ENCODE results near the gene TRIM32. TPM values are rescaled to one million over a fixed set of nuclear protein-coding genes. Genes with fewer than 3 reads are reported as not detected.

Gene TRIM32
- total and polyA plus RNA-seq, 2 of the 13 experiments (the other 11 are each of a cell fraction or from before 2014, with no cell fraction given), result 6.5 to 7.7 TPM

- Histone ChIP-seq H3K9me3 (ENCODE audit: low read length) (no peaks in the 10 kb centered on the region), H4K20me1 (ENCODE audit: insufficient read depth, low read length) (no peaks in the 10 kb centered on the region), H3K36me3 (replicated peaks in 1 of 2; ENCODE audit: control insufficient read depth in 1 of 2, insufficient read depth in 2 of 2, low read length in 2 of 2) (no peaks in the 10 kb centered on the region), H2AFZ (ENCODE audit: low read length) (no peak overlapping the region), H3K4me3 (replicated peaks in 1 of 3; ENCODE audit: insufficient read depth in 1 of 3, low read depth in 2 of 3, low read length in 3 of 3) (no peak overlapping the region), H3K4me1 (ENCODE audit: insufficient read depth, low read length) (no peaks in the 10 kb centered on the region), H3K4me2 (ENCODE audit: low read depth, low read length) (no peak overlapping the region), H3K27me3 (ENCODE audit: control insufficient read depth in 1 of 2, insufficient read depth in 2 of 2, low read length in 2 of 2) (no peaks in the 10 kb centered on the region), H3K9ac (ENCODE audit: insufficient read depth, low read depth, low read length) (no peak overlapping the region), H3K79me2 (ENCODE audit: insufficient read depth, low read length) (no peaks in the 10 kb centered on the region), H3K27ac (ENCODE audit: extremely low read length, insufficient read depth, low read length) (no peak overlapping the region)
- intact Hi-C loops (cut with micrococcal nuclease; ENCODE audit: unreplicated experiment) (no loop called here), in situ Hi-C loops (cut with HindIII; ENCODE audit: extremely low pct_ligation_motif_present, low pct_unique_long_range_greater_than_20kb) (no loop called here)
- BruUV-seq (replicated peaks), result no TSS peak
- DNase-seq (ENCODE audit: low spot score) (no peak), ATAC-seq (no peak), FAIRE-seq (no peak)
- TF ChIP-seq ZNF629 (CRISPR knock-in tag; conservative IDR thresholded peaks at IDR 0.05), result peak; percentile 56; the same call in 1 of the 2 replicates
- TF ChIP-seq, protein P1, sequence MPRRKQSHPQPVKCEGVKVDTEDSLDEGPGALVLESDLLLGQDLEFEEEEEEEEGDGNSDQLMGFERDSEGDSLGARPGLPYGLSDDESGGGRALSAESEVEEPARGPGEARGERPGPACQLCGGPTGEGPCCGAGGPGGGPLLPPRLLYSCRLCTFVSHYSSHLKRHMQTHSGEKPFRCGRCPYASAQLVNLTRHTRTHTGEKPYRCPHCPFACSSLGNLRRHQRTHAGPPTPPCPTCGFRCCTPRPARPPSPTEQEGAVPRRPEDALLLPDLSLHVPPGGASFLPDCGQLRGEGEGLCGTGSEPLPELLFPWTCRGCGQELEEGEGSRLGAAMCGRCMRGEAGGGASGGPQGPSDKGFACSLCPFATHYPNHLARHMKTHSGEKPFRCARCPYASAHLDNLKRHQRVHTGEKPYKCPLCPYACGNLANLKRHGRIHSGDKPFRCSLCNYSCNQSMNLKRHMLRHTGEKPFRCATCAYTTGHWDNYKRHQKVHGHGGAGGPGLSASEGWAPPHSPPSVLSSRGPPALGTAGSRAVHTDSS (CRISPR knock-in tag; conservative IDR thresholded peaks at IDR 0.05), result no peak
- ChIA-PET POLR2A (no interaction called here), CTCF (ENCODE audit: low intra/inter-chr PET ratio, low total read pairs) (no interaction called here)
These were observed 29.3 kb downstream of the TRIM32 start for GRCh38 chr9:116716438-116716837.

- no peak overlapping the region for H2AFZ ChIP-seq (ENCODE audit: low read length)
- intact Hi-C loops (cut with micrococcal nuclease; ENCODE audit: unreplicated experiment) (no loop called here), in situ Hi-C loops (cut with HindIII; ENCODE audit: extremely low pct_ligation_motif_present, low pct_unique_long_range_greater_than_20kb) (no loop called here)
- POLR2A ChIA-PET, result no interaction called here
- no peak overlapping the region for H3K4me3 ChIP-seq (replicated peaks in 1 of 3; ENCODE audit: insufficient read depth in 1 of 3, low read depth in 2 of 3, low read length in 3 of 3)
- CTCF ChIA-PET (ENCODE audit: low intra/inter-chr PET ratio, low total read pairs), result no interaction called here
- H3K27ac ChIP-seq (ENCODE audit: extremely low read length, insufficient read depth, low read length), result no peak overlapping the region
- FAIRE-seq, result no peak
- H3K9me3 ChIP-seq (ENCODE audit: low read length), result no peaks in the 10 kb centered on the region
- H4K20me1 ChIP-seq (ENCODE audit: insufficient read depth, low read length), result no peaks in the 10 kb centered on the region
- no TSS peak for BruUV-seq (replicated peaks)
- 35% methylated on average over 7 of the region's 7 CpGs for WGBS (ENCODE audit: low lambda C conversion rate)
- no peak for DNase-seq (ENCODE audit: low spot score)
- H3K4me1 ChIP-seq (ENCODE audit: insufficient read depth, low read length), result no peaks in the 10 kb centered on the region
- no peak for ATAC-seq
- H3K27me3 ChIP-seq (ENCODE audit: control insufficient read depth in 1 of 2, insufficient read depth in 2 of 2, low read length in 2 of 2), result no peaks in the 10 kb centered on the region
- H3K4me2 ChIP-seq (ENCODE audit: low read depth, low read length), result no peak overlapping the region
- no peaks in the 10 kb centered on the region for H3K79me2 ChIP-seq (ENCODE audit: insufficient read depth, low read length)
- H3K36me3 ChIP-seq (replicated peaks in 1 of 2; ENCODE audit: control insufficient read depth in 1 of 2, insufficient read depth in 2 of 2, low read length in 2 of 2), result no peaks in the 10 kb centered on the region
- H3K9ac ChIP-seq (ENCODE audit: insufficient read depth, low read depth, low read length), result no peak overlapping the region
- TF ChIP-seq ZSCAN5A (CRISPR knock-in tag; IDR thresholded peaks at IDR 0.05; ENCODE audit: borderline replicate concordance) (no peak), ZNF224 (CRISPR knock-in tag; IDR thresholded peaks at IDR 0.05) (no peak), ZNF777 (CRISPR knock-in tag; IDR thresholded peaks at IDR 0.05) (no peak), ISX (CRISPR knock-in tag; conservative IDR thresholded peaks at IDR 0.05) (no peak), NRL (CRISPR knock-in tag; IDR thresholded peaks at IDR 0.05; ENCODE audit: borderline replicate concordance) (no peak), GMEB2 (CRISPR knock-in tag; IDR thresholded peaks at IDR 0.05; ENCODE audit: low read depth) (no peak), ZNF83 (CRISPR knock-in tag; IDR thresholded peaks at IDR 0.05; ENCODE audit: borderline replicate concordance) (no peak), ZNF766 (CRISPR knock-in tag; IDR thresholded peaks at IDR 0.05; ENCODE audit: borderline replicate concordance) (no peak), ZBTB26 (CRISPR knock-in tag; IDR thresholded peaks at IDR 0.05; ENCODE audit: borderline replicate concordance) (no peak), PHB2 (IDR thresholded peaks at IDR 0.05; ENCODE audit: partially characterized antibody) (no peak)
- TF ChIP-seq, protein P2, sequence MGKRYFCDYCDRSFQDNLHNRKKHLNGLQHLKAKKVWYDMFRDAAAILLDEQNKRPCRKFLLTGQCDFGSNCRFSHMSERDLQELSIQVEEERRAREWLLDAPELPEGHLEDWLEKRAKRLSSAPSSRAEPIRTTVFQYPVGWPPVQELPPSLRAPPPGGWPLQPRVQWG (CRISPR knock-in tag; IDR thresholded peaks at IDR 0.05; ENCODE audit: borderline replicate concordance, low read depth), result no peak
These were observed 30.0 kb downstream of the TRIM32 start for GRCh38 chr9:116717150-116717549.
